Activated CD8-positive, alpha-beta T cell treated with anti-CD3 and anti-CD28 coated beads for 36 hours (primary cell): Measurements from ENCODE around the gene CPLX1. TPM values are rescaled to one million over a fixed set of nuclear protein-coding genes. Genes with fewer than 3 reads are reported as not detected.

Experiments used
- ATAC-seq: fragments of 200-7000 bp; cut with Tn5 transposase; one replicate; pipeline ENCODE4 v1.10.0; 2021; ENCODE audit warnings: mild to moderate bottlenecking, moderate library complexity
- CTCF ChIA-PET: fragments of 350-600 bp; sonication (Branson Sonifier 250); formaldehyde crosslinking; loops from one replicate; lab custom pipeline; 2021; ENCODE audit warnings: antibody characterized with exemption; lab: Charles Lee
- POLR2A ChIA-PET: fragments of 350-600 bp; sonication (Branson Sonifier 250); formaldehyde crosslinking; loops from one replicate; lab custom pipeline; 2021; ENCODE audit warnings: antibody characterized with exemption; lab: Charles Lee
- DNase-seq: peaks from one replicate; pipeline ENCODE4 v3.0.0-alpha.2; 2020
- H3K27ac Mint-ChIP-seq: one replicate; pipeline ENCODE4 v1.8.0; 2021; ENCODE audit warnings: mild to moderate bottlenecking, mixed read lengths
- H3K27me3 Mint-ChIP-seq: one replicate; pipeline ENCODE4 v1.8.0; 2021; ENCODE audit warnings: mixed read lengths
- H3K36me3 Mint-ChIP-seq: one replicate; pipeline ENCODE4 v1.8.0; 2021; ENCODE audit warnings: low read depth, mixed read lengths
- H3K4me1 Mint-ChIP-seq: one replicate; pipeline ENCODE4 v1.8.0; 2021; ENCODE audit warnings: low read depth, mixed read lengths
- H3K4me3 Mint-ChIP-seq: one replicate; pipeline ENCODE4 v1.8.0; 2021; ENCODE audit warnings: mild to moderate bottlenecking, moderate library complexity, mixed read lengths
- H3K9me3 Mint-ChIP-seq: one replicate; pipeline ENCODE4 v1.8.0; 2021; ENCODE audit warnings: mixed read lengths
- intact Hi-C: fragments of 100-400 bp; cut with micrococcal nuclease; formaldehyde crosslinking; loops from one replicate; pipeline ENCODE4 v1.10.0; 2022
- total RNA-seq, 2 experiments: library from RNA; stranded (reverse); gene quantifications; one replicate each; pipeline ENCODE4 v1.2.3, GENCODE V29; 2021
- TF ChIP-seq, protein P1 (sequence below): fragments of 200-600 bp; IDR thresholded peaks from one replicate; pipeline ENCODE4 v1.8.0; 2022; ENCODE audit warnings: antibody characterized with exemption, mild to moderate bottlenecking

Gene CPLX1
- total RNA-seq, 2 experiments from 2014 or later: not detected

- H3K4me3 Mint-ChIP-seq: no peak overlapping the region
- ATAC-seq (no peak), DNase-seq (no peak)
- intact Hi-C loops: no loop called here
- H3K27ac Mint-ChIP-seq: no peak overlapping the region
- ChIA-PET CTCF (interaction anchor here (1.0 to 1.6 kb wide), 2 partner anchors 89 to 156 kb away, joined by 3 to 5 read pairs; partner anchors contain the start of gene IDUA), POLR2A (interaction anchor here (0.5 to 0.7 kb wide), 2 partner anchors 22 to 72 kb away, joined by 3 read pairs; no protein-coding TSS in a partner anchor)
- H3K27me3 Mint-ChIP-seq: peaks cover 17% of the 10 kb centered on the region
- H3K4me1 Mint-ChIP-seq: peaks cover 5% of the 10 kb centered on the region
- no peaks in the 10 kb centered on the region for H3K36me3 Mint-ChIP-seq
- peaks cover 2% of the 10 kb centered on the region for H3K9me3 Mint-ChIP-seq
- TF ChIP-seq, protein P1, sequence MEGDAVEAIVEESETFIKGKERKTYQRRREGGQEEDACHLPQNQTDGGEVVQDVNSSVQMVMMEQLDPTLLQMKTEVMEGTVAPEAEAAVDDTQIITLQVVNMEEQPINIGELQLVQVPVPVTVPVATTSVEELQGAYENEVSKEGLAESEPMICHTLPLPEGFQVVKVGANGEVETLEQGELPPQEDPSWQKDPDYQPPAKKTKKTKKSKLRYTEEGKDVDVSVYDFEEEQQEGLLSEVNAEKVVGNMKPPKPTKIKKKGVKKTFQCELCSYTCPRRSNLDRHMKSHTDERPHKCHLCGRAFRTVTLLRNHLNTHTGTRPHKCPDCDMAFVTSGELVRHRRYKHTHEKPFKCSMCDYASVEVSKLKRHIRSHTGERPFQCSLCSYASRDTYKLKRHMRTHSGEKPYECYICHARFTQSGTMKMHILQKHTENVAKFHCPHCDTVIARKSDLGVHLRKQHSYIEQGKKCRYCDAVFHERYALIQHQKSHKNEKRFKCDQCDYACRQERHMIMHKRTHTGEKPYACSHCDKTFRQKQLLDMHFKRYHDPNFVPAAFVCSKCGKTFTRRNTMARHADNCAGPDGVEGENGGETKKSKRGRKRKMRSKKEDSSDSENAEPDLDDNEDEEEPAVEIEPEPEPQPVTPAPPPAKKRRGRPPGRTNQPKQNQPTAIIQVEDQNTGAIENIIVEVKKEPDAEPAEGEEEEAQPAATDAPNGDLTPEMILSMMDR: no peak
These were observed 4.9 kb upstream of the CPLX1 start for GRCh38 chr4:830601-831482.

DNA sequence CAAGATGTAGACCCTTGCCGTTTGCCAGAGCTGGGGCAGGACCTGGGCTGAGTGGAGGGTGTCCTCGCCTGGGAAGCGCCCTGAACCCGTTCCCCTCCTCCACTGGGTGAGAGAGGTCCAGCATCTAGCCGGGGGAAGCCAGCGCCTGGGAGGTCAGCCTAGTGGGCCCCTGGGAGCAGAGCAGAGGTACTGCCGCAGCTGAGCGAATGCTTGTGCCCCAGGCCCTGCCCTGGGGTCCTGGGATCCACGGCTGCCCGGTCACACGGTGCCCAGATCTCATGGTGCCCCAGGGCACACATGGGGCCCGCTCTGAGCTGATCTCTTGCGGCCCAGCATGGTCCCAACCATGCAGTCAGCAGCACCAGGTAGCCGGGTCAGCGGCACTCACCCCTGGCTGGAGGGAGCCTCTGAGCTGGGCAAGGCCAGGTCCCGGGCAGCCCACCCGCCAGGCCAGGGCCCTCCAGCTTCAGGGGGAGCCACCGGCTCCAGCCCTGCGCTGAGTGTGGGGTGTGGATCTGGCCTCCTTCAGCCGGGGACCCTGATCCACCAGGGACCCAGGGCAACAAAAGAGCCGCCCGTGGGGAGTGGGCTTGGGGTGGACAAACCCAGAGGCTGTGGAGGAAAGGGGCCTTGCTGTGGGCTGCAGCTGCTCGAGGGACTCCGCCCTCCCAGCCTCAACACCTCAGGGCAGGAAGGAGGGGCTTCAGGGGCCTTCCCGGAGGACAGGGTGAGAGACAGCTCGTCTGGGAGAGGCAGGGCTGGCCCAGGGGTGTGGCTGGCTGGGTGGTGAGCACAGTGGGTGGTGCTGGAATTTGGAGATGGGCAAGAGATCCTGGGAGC lies 4.1 kb upstream of the CPLX1 start:
- Mint-ChIP-seq H3K9me3 (peaks cover 2% of the 10 kb centered on the region), H3K27ac (no peak overlapping the region), H3K36me3 (no peaks in the 10 kb centered on the region), H3K4me3 (no peak overlapping the region), H3K4me1 (peaks cover 5% of the 10 kb centered on the region), H3K27me3 (peaks cover 19% of the 10 kb centered on the region)
- no peak for ATAC-seq
- TF ChIP-seq, protein P1: no peak
- ChIA-PET CTCF (interaction anchor here (1.0 to 1.6 kb wide), 2 partner anchors 88 to 157 kb away, joined by 3 to 5 read pairs; partner anchors contain the start of gene IDUA), POLR2A (interaction anchor here (0.7 kb wide), 1 partner anchor 72 kb away, joined by 3 read pairs; no protein-coding TSS in a partner anchor)
- no peak for DNase-seq
- intact Hi-C loops: no loop called here

- Mint-ChIP-seq H3K36me3 (no peaks in the 10 kb centered on the region), H3K9me3 (peaks cover 2% of the 10 kb centered on the region), H3K27me3 (peaks cover 24% of the 10 kb centered on the region), H3K4me3 (no peak overlapping the region), H3K4me1 (peaks cover 5% of the 10 kb centered on the region), H3K27ac (no peak overlapping the region)
- intact Hi-C loops: no loop called here
- CTCF ChIA-PET: no interaction called here
- DNase-seq (no peak), ATAC-seq (no peak)
- POLR2A ChIA-PET: no interaction called here
- TF ChIP-seq, protein P1: no peak
These were observed 3.4 kb upstream of the CPLX1 start for GRCh38 chr4:829291-829690.

GRCh38 chr4:828641-829271 lies 2.8 kb upstream of the CPLX1 start:
- POLR2A ChIA-PET: no interaction called here
- H3K36me3 Mint-ChIP-seq: no peaks in the 10 kb centered on the region
- H3K9me3 Mint-ChIP-seq: peaks cover 2% of the 10 kb centered on the region
- TF ChIP-seq, protein P1: no peak
- DNase-seq (no peak), ATAC-seq (no peak)
- peaks cover 5% of the 10 kb centered on the region for H3K4me1 Mint-ChIP-seq
- CTCF ChIA-PET: no interaction called here
- no peak overlapping the region for H3K27ac Mint-ChIP-seq
- intact Hi-C loops: no loop called here
- no peak overlapping the region for H3K4me3 Mint-ChIP-seq
- H3K27me3 Mint-ChIP-seq: peaks cover 27% of the 10 kb centered on the region
